Neural crest cell (in vitro differentiated cells): ENCODE results near the gene HPS1. TPM values are rescaled to one million over a fixed set of nuclear protein-coding genes. Genes with fewer than 3 reads are reported as not detected.

ENCODE experiments used
- DNase-seq: peaks from one replicate; pipeline ENCODE4 v3.0.0; 2021; ENCODE audit warnings: low read depth, mixed read lengths, low spot score
- H3K27ac Mint-ChIP-seq: one replicate; pipeline ENCODE4 v1.8.0; 2021; ENCODE audit warnings: mild to moderate bottlenecking, mixed read lengths; ENCODE audit not compliant: unreplicated experiment
- H3K27me3 Mint-ChIP-seq: 2 replicates; pipeline ENCODE4 v1.8.0; 2021; ENCODE audit warnings: low read depth, mild to moderate bottlenecking, mixed read lengths
- H3K36me3 Mint-ChIP-seq: 2 replicates; pipeline ENCODE4 v1.8.0; 2021; ENCODE audit warnings: low read depth, mild to moderate bottlenecking, mixed read lengths
- H3K4me1 Mint-ChIP-seq: 2 replicates; pipeline ENCODE4 v1.8.0; 2021; ENCODE audit warnings: mixed read lengths
- H3K4me3 Mint-ChIP-seq: one replicate; pipeline ENCODE4 v1.8.0; 2021; ENCODE audit warnings: mild to moderate bottlenecking, mixed read lengths
- H3K9me3 Mint-ChIP-seq: 2 replicates; pipeline ENCODE4 v1.8.0; 2021; ENCODE audit warnings: mixed read lengths
- total RNA-seq: library from RNA; stranded (reverse); gene quantifications from 2 replicates; pipeline ENCODE4 v1.2.1, GENCODE V29; 2021
- TF ChIP-seq, protein P1 (sequence below): fragments of 200-600 bp; sonication (generic); conservative IDR thresholded peaks from 2 replicates; pipeline ENCODE4 v1.5.0; 2021; ENCODE audit warnings: antibody characterized with exemption, mild to moderate bottlenecking

Gene HPS1
- total RNA-seq, 1 donor from 2014 or later: 46.9 TPM

DNA sequence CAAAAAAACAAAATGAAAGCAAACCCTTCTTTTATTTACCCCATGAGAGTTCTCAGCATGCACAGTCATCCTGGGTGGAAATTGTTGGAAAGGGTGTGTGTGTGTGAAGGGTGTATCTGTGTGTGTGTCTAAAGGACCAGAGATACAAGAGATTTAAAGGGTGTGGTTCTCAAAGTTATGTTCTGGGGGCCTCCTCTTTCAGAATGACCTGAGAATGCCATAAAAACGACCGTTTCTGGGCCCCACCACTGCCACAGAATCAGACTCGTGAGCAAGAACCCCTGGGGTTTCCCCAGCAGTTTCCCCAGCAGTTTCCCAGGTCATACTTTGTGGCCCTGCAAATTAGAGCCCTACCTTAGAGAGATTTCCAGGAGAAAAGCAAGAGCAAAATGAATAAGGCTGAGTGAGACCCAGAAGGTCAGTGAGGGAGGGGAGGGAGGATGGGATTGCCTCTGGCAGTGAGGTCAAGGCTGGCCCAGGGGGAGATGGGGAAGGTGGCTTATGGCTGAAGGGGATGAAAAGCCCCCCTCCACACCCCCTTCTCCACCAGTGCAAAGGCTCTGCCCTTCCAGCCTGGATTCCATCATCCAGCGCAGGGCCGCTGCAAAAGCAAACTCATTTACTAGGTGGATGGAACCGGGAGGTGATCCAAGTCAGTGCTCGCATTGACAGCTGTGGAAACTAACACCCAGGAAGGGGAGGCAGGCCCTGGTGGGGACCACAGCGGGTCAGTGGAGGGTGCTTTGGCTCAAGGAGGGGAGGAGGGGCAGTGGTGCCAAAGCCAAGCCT, 42.0 kb downstream of the HPS1 start:
- Mint-ChIP-seq H3K4me3 (no peak overlapping the region), H3K27ac (peak overlapping the region; percentile 67), H3K4me1 (peaks cover 9% of the 10 kb centered on the region), H3K9me3 (peaks cover 3% of the 10 kb centered on the region), H3K27me3 (no peaks in the 10 kb centered on the region), H3K36me3 (no peaks in the 10 kb centered on the region)
- TF ChIP-seq, protein P1, sequence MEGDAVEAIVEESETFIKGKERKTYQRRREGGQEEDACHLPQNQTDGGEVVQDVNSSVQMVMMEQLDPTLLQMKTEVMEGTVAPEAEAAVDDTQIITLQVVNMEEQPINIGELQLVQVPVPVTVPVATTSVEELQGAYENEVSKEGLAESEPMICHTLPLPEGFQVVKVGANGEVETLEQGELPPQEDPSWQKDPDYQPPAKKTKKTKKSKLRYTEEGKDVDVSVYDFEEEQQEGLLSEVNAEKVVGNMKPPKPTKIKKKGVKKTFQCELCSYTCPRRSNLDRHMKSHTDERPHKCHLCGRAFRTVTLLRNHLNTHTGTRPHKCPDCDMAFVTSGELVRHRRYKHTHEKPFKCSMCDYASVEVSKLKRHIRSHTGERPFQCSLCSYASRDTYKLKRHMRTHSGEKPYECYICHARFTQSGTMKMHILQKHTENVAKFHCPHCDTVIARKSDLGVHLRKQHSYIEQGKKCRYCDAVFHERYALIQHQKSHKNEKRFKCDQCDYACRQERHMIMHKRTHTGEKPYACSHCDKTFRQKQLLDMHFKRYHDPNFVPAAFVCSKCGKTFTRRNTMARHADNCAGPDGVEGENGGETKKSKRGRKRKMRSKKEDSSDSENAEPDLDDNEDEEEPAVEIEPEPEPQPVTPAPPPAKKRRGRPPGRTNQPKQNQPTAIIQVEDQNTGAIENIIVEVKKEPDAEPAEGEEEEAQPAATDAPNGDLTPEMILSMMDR: no peak
- no peak for DNase-seq

DNA sequence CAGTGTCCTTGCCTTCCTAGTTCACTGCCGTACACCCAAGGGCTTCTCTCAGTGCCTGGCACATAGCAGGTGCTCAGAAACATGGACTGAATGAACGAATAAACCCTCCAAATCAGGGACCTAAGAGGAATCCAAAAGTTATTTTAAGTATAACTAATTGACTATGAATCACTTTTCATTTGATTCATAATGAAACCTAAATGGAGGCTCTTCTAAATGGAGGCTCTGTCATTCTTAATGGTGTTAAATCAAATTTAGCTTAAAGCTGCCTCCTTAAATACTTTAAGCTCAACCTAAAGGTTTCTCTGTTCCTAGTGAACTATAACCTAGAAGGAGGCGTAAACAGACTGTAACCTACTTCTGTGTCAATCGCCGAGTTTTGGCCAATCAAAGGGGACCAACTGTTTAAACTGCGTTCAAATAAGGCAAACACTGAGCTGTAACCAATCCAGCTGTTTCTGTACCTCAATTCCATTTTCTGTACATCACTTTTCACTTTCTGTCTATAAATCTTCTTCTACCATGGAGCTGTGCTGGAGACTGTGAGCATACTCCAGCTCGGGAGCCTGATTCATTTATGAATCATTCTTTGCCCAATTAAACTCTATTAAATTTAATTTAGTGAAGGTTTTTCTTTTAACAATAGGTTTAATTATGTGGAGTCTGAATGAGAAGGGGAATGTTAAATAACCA, 42.8 kb downstream of the HPS1 start:
- Mint-ChIP-seq H3K4me3 (no peak overlapping the region), H3K27me3 (no peaks in the 10 kb centered on the region), H3K36me3 (no peaks in the 10 kb centered on the region), H3K4me1 (peaks cover 9% of the 10 kb centered on the region), H3K9me3 (peaks cover 3% of the 10 kb centered on the region), H3K27ac (no peak overlapping the region)
- no peak for DNase-seq
- TF ChIP-seq, protein P1: no peak

DNA sequence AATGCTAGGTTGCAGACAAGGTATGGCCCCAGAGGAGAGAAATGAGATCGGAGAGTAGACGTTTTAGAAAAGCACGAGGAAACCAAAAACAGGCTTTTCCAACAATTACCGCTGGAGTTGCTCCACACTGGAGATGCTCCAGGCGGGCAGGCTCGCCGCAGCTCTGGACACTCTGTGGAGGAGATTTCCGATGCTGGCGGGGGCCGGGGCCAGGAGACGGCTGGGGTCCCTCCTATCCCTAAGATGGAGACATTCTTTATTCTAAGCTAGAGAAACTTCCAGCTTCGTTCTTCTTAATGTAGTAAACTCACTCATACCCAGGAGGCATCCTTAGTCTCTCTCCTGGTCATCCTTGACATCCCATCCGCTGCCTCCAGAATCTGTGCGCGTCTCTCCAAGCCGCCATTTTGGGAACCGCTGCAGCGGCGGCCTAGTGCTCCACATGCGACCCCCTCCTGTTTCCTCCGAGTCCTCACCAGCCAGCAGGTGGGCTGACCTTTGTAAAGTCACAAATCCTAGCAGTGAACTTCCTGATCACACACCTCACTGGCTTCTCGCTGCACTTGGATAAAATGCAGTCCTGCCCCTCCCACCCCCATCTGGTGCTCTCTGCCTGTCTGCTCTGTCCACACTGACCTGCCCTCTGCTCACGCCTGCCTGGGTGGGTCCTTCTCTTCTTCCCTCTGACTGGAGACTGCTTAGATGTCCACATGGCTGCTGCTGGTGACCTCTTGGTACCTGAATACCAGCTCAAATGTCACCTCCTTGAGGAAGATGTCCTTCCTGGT, 43.6 kb downstream of the HPS1 start:
- no peak overlapping the region for H3K27ac Mint-ChIP-seq
- H3K36me3 Mint-ChIP-seq: no peaks in the 10 kb centered on the region
- no peak for DNase-seq
- peaks cover 3% of the 10 kb centered on the region for H3K9me3 Mint-ChIP-seq
- no peaks in the 10 kb centered on the region for H3K27me3 Mint-ChIP-seq
- peaks cover 9% of the 10 kb centered on the region for H3K4me1 Mint-ChIP-seq
- TF ChIP-seq, protein P1: no peak
- no peak overlapping the region for H3K4me3 Mint-ChIP-seq

DNA sequence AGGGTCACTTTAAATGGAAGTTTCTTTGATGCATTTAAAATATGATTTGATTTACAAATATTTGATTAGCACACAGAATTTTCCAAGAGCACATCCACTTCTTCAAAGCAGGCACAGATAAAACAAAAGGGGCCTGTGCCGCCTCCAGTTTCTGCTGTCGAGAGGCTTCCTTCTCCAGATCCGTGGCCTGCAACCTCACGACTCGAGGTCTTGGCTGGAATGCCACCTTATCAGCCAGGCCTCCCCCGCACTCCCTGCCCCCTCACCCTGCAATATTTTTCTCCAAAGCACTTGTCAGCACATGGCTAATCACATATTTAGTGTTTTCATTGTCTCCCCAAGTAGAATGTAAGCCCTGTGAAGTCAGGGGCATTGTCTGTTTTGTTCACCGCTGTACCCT, 44.3 kb downstream of the HPS1 start:
- no peaks in the 10 kb centered on the region for H3K27me3 Mint-ChIP-seq
- H3K9me3 Mint-ChIP-seq: peaks cover 3% of the 10 kb centered on the region
- no peak overlapping the region for H3K27ac Mint-ChIP-seq
- H3K4me1 Mint-ChIP-seq: peaks cover 9% of the 10 kb centered on the region
- DNase-seq: no peak
- TF ChIP-seq, protein P1: no peak
- H3K4me3 Mint-ChIP-seq: no peak overlapping the region
- no peaks in the 10 kb centered on the region for H3K36me3 Mint-ChIP-seq

DNA sequence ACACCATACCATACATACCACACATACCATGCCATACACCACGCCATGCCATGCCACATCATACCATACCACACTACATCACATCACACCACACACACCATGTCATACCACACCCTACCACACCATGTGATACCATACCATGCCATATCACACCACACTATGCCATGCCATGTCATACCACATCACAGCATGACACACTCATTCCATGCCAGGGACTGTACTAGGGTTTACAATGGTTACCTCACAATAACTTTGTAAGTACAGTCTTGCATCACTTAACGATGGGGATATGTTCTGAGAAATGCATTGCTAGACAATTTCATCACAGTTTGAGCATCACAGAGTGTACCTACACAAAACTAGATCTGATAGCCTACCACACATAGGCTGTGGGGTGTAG, 46.3 kb downstream of the HPS1 start:
- no peaks in the 10 kb centered on the region for H3K27me3 Mint-ChIP-seq
- TF ChIP-seq, protein P1: no peak
- peaks cover 3% of the 10 kb centered on the region for H3K9me3 Mint-ChIP-seq
- H3K27ac Mint-ChIP-seq: no peak overlapping the region
- H3K4me3 Mint-ChIP-seq: no peak overlapping the region
- peaks cover 9% of the 10 kb centered on the region for H3K4me1 Mint-ChIP-seq
- no peak for DNase-seq
- H3K36me3 Mint-ChIP-seq: no peaks in the 10 kb centered on the region
